HG02840 (cell line): ENCODE results near the gene SGCG.
"Not testable (repeated sequence)": the region's sequence is repeated elsewhere in the genome, so short reads cannot be mapped to it uniquely, and the experiment has no call there.

Experiments used
- ATAC-seq: cut with Tn5 transposase; IDR thresholded peaks from one replicate; pipeline ENCODE4 v1.9.1; 2021; ENCODE audit warnings: mild to moderate bottlenecking, moderate library complexity, moderate number of reproducible peaks; ENCODE audit not compliant: unreplicated experiment, low FRiP score

The SGCG gene

GRCh38 chr13:23203516-23203915 is 22.7 kb downstream of the SGCG start:
- no peak for ATAC-seq

DNA sequence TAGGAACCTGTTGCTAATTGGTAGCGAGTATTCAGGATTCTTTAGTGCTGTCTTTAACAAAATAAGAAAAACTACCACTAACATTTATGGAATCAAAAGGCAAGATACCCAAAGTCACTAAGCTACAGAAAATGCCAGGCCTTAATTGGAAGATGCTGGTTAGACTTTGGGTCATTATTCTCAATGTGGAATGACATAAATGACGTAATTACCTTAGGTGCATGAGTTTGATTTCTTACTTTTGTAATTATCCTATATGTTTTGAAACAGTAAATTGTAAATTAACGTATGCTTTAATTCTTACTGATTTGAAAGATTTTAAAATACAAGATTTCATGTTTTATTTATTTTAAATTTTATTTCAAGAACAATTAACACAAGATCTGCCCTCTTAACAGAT is 25.0 kb downstream of the SGCG start:
- ATAC-seq = no peak

DNA sequence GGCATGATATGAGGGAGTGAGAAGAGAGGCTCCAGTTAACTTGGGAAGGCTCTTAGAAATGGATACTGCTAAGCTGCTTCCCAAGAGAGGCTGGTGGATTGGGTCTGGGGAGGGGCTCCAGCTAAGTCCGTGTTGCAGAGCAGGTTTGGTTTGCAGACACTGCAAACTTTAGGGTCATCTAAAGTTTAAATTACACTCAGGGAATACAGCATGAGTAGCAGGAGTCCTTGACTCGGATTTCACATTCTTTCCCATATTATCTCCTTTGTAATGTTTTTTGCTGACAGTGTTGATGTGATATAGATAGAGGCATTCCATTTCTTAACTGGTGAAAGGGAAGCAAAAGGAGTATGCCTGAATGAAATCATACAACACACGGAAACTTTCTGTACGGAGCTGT is 31.9 kb downstream of the SGCG start:
- no peak for ATAC-seq

DNA sequence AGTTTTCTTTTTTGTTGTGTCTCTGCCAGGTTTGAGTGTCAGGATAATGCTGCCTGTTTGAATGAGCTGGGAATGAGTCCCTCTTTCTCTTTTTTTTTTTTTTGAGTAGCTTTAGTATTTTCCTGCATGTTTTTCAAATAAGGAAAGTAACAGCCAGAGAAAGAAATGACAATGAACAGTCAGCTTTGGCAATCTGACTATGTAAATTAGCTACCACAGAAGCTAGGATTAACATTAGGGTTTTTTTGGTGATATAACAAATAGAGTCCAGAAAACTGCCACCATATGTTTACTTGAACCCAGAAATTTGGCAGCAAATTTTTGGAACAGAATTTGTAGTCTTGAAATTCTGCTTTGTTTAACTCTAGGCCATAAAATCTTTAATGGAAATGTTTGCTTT is 50.5 kb downstream of the SGCG start:
- ATAC-seq = no peak

- no peak for ATAC-seq
These were observed 55.2 kb downstream of the SGCG start for GRCh38 chr13:23235994-23236393.

GRCh38 chr13:23243066-23243465 is 62.3 kb downstream of the SGCG start:
- ATAC-seq = no peak

- not testable (repeated sequence) for ATAC-seq
These were observed 67.6 kb downstream of the SGCG start for GRCh38 chr13:23248410-23248809.

GRCh38 chr13:23254506-23254905 is 73.7 kb downstream of the SGCG start:
- no peak for ATAC-seq

DNA sequence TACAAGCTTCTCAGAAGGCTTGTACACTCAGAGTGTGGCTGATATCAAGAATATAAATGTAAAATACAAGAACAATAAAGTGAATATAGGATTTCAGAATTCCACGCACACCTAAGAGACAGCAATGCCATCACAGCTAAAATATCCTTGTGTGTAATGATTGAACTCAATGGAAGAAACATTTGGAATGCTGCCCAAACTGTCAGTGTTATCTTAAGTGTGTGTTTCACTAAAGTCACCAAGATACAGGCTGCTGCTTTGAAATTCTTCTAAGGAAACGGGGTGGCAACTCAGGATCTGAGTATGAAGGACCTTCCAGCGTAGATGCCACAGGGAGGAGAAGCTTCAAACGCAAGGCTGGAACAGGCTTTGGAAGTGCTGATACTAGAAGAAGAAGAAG is 86.8 kb downstream of the SGCG start:
- no peak for ATAC-seq

DNA sequence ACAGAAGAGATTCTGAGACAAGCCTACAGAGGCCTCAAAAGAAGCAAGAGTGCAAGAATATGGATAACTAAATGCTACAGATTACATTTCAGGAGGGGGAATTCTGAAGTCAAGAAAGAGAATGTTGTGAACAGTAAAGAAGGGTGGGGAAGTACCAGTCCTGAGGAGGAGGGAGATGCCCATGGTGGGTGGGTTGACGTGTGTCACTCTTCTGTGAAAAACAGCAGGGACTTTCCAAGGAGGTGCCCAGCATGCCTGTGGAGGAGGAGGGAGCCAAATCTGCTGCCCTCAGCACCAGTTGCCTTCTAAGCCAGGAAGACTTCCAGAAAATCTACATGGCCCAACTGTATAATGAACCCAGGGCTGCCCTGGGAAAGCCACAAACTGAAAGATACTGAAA is 87.7 kb downstream of the SGCG start:
- ATAC-seq = no peak

GRCh38 chr13:23271331-23271730 is 90.6 kb downstream of the SGCG start:
- ATAC-seq = no peak

GRCh38 chr13:23273498-23273897 is 92.7 kb downstream of the SGCG start:
- no peak for ATAC-seq

DNA sequence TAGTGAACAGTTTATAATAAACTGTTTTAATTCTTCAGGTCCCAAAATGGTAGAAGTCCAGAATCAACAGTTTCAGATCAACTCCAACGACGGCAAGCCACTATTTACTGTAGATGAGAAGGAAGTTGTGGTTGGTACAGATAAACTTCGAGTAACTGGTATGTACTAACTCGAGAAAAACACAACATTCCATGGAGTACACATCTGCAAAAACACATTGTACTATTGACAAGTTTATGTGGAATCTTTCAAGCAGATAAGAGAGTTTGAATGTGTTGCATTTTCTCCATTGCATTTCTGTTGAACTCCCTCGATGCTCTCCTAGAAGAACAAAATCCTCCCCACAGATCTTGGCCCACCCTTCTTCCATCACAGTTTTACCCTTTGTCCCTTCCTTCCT is 98.5 kb downstream of the SGCG start:
- ATAC-seq = no peak

DNA sequence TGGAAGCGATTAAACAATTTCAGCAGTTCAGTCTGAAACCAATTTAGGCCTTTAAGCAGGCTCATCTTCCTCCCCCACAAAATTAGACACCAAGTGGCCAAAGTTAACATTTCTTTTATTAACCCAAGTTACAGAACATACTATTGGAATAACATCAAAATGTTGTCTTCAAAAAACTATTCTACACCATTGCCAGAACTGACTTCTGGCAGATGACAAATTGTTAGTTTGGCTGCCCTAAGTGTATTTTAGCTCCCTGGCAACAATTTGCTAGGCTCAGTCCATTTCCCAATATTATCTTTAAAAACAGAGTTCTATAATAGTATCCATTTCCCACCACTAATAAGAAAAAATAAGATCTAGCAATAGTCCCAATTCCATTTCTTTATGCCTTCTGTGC is 107.8 kb downstream of the SGCG start:
- ATAC-seq = no peak

DNA sequence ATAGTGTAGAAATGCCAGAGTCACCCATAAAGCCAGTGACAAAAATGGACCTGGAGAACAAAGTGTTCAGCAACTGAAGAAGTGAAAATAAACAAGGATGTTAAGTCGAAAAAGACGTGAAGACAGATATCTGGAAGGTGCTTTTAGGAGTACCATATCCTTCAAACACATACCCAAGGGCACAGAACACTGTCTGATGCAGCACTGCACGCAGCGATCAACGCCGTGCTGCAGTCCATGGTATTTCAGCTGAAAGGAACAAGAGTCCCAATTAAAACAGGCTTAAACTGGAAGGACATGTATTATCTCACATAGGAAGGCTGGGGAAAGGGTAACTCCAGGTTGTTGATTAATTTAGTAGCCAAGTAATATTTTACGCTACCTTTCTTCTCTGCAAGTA is 108.2 kb downstream of the SGCG start:
- ATAC-seq = no peak

- no peak for ATAC-seq
These were observed 109.2 kb downstream of the SGCG start for GRCh38 chr13:23289917-23290357.

DNA sequence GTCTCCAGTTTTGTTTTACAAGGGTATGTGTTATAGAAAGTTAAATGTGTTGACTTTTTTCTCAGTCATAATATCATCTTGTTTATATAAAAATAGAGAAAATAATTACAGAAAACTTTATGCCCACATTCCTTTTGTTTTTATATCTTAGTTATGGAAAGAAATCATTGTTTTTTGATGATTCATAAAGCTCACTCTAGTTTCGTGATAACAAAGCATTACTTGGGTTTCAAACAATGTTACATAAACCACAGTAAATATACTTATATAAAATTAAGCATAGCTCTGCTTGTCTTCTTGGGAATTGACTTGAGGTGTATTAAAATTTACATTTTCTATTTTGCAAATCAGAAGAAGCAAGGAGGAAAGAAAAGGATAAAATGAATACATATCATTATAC is 111.8 kb downstream of the SGCG start:
- ATAC-seq = no peak

DNA sequence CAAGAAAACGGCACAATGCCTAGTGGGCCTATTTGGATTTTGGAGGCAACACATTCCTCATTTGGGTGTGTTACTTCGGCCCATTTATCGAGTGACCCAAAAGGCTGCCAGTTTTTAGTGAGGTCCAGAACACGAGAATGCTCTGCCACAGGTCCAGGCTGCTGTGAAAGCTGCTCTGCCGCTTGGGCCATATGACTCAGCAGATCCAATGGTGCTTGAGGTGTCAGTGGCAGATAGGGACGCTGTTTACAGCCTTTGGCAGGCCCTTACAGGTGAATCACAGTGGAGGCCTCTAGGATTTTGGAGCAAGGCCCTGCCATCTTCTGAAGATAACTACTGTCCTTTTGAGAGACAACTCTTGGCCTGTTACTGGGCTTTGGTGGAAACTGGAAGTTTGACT is 134.1 kb downstream of the SGCG start:
- not testable (repeated sequence) for ATAC-seq

DNA sequence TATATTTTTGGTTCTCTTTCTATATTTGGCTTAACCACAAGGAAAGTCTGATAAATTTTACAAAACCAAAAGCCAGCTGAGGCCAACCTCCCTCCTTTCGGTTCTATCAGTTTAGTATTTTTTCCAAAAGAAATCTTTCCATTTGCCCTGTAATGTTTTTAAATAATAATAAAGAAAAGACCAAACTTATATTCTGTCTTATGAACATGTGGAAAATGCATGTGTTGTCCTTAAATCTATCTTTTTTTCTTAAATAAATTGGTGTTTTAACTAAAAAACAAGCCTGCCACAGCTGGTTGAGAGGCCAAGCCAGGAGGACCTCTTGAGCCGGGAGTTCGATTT is 139.1 kb downstream of the SGCG start:
- no peak for ATAC-seq

DNA sequence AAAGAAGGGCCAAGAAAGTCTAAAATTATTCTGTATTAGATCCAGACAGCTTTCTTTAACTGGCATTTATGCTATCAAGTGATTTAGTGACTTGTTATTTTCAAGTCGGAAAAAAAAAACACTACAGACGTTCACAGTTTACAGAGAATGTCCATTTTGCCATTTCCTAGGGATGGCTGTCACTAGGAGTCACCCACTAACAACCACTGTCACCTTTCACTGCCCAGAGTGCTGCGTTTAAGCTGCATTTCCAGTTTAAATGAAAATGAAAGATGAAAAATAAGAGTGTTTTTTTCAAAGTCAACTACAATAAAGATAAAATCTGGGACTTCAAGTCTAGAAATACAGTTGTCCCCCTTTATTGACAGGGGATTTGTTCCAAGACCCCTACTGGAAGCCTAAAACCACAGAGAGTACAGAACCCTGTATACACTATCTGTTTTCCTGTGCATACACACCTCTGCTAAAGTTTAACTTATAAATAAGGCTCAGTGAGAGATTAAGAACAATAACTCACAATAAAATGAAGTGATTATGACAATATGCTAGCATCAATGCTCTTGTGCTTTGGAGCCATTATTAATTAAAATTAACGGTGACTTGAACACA is 140.3 kb downstream of the SGCG start:
- no peak for ATAC-seq

GRCh38 chr13:23321535-23322241 is 140.9 kb downstream of the SGCG start:
- ATAC-seq = peak; percentile 73
